Fibroblast of skin of scalp (primary cell): Measurements from ENCODE around the gene USP6NL.

Source experiments
- DNase-seq: peaks from one replicate; pipeline ENCODE4 v3.0.0-alpha.2; 2013

Gene USP6NL

GRCh38 chr10:11589738-11590137, 21.7 kb downstream of the USP6NL start:
- no peak for DNase-seq

GRCh38 chr10:11588873-11589574, 22.4 kb downstream of the USP6NL start:
- no peak for DNase-seq

- DNase-seq = no peak
Observed at GRCh38 chr10:11587722-11588259, 23.7 kb downstream of the USP6NL start.

- no peak for DNase-seq
Observed at GRCh38 chr10:11586170-11586569, 25.3 kb downstream of the USP6NL start.

GRCh38 chr10:11581213-11581612, 30.2 kb downstream of the USP6NL start:
- peak; percentile 22 for DNase-seq

GRCh38 chr10:11579885-11580284, 31.6 kb downstream of the USP6NL start:
- DNase-seq = no peak

GRCh38 chr10:11578802-11579255, 32.6 kb downstream of the USP6NL start:
- DNase-seq = no peak

GRCh38 chr10:11576092-11576809, 35.2 kb downstream of the USP6NL start:
- DNase-seq = no peak

GRCh38 chr10:11573497-11573896, 38.0 kb downstream of the USP6NL start:
- peak; percentile 15 for DNase-seq

GRCh38 chr10:11570751-11571150, 40.7 kb downstream of the USP6NL start:
- no peak for DNase-seq

GRCh38 chr10:11569471-11569870, 42.0 kb downstream of the USP6NL start:
- DNase-seq = no peak

- DNase-seq = no peak
Observed at GRCh38 chr10:11568578-11568977, 42.9 kb downstream of the USP6NL start.

- DNase-seq = no peak
Observed at GRCh38 chr10:11564741-11565140, 46.7 kb downstream of the USP6NL start.

- no peak for DNase-seq
Observed at GRCh38 chr10:11563936-11564335, 47.5 kb downstream of the USP6NL start.

- no peak for DNase-seq
Observed at GRCh38 chr10:11562888-11563287, 48.6 kb downstream of the USP6NL start.

- no peak for DNase-seq
Observed at GRCh38 chr10:11560076-11560709, 51.3 kb downstream of the USP6NL start.

GRCh38 chr10:11557967-11558366, 53.5 kb downstream of the USP6NL start:
- DNase-seq = no peak

GRCh38 chr10:11557513-11557912, 53.9 kb downstream of the USP6NL start:
- DNase-seq = no peak

GRCh38 chr10:11555556-11555955, 55.9 kb downstream of the USP6NL start:
- DNase-seq = no peak

- no peak for DNase-seq
Observed at GRCh38 chr10:11553773-11554381, 57.6 kb downstream of the USP6NL start.

- peak; percentile 91 for DNase-seq
Observed at GRCh38 chr10:11551916-11552602, 59.4 kb downstream of the USP6NL start.

GRCh38 chr10:11551104-11551503, 60.3 kb downstream of the USP6NL start:
- DNase-seq = no peak
